Activated CD4-positive, alpha-beta T cell treated with anti-CD3 and anti-CD28 coated beads, Interleukin-2, amount 50 U/mL, for 4 hours (primary cell): Measurements from ENCODE around the gene CELF2.

Experiments used
- DNase-seq, 2 experiments: peaks; one replicate each; pipeline ENCODE4 v3.0.0-alpha.2; 2020

CELF2 gene

DNA sequence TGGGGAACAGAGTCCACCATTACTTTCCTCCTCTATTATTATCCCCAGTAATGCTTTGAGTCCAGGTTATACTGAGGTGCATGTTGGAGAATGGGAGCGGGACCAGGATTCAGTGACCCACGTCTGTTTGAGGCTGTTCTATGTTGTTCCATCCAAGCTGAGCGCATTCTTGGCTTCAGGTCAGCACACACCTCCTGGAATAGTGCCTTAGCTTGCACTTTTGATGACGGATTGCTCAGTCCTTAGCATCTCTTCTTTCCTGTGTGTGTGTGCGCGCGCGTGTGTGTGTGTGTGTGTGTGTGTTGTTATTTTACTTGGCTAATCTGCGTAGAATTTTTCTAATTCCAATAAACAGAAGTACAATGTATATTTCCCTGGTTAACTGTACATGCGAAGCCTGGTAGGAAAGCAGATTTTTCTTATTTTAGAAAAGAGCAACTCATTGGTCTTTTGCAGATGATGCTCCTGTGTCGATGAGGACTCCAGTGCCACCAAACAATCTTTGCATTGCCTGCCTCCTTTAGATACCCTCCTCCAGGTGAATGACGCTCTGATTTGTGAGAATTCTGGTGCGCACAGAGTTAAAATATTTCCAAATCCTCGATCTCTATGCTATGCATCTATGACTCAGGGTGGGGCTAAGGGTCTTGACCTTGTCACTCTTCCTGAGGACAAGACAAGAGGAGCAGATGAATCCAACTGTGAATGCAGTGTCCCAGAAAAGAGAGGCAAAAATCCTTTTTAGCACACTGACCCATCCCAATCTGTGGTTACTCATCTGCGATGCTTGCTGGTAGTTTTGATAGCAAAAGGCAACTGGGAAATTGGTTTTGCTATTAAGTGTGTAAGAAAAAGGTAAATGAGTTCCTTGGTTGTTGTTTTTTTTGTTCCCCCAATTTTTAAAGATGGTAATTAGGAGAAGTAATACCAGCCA lies 13.3 kb upstream of the CELF2 start:
- DNase-seq, result no peak

DNA sequence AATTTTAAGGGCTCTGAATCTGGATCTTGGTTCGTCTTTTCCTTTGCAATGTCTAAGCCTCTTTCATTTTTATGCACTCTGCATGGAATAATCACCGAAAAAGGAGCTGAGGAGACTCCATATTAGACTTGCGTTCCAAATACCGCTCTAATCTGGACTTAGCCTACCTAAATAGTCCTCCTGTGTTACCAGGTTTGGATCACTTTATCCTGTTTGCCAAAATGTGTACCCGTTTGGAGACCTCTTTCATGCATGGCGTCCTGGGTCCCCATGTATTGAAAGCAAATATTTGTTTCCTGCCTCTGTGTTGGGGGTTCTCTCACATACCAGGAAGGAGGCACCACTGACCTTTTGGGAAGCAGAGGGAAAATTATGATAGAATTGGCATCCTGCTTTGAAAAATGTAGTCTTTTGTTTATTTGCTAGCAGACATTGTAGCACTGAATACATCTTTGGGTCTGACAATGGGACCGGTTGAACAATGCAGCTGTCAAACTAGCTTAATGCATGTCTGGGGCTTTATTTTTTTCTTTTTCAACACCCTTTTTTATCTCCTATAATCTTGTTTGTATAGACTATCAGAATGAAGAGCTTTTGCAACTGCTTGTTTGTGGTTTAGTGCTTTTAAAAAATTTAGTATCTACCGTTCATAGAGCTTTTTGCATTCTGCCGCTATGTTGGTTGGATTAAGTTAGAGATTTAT lies 11.8 kb upstream of the CELF2 start:
- DNase-seq, result no peak

DNA sequence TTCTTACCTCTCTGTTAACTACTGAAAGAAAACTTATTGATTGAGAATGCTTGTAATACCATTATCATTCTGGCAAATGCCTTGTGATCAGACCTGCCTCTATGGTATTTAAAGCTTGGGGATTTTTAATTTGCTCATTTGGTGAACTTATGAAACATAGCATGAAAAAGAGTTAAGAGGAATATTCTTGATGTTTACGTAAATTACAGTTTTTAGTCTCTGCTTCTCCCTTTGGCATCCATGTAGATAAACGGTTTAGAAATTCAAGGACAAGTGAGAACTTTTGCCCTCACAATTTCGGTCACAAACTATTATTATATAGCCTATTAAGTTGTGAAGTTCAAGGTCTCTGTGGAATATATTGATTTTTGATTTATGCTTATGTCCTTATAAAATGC lies 11.2 kb upstream of the CELF2 start:
- DNase-seq, result no peak

DNA sequence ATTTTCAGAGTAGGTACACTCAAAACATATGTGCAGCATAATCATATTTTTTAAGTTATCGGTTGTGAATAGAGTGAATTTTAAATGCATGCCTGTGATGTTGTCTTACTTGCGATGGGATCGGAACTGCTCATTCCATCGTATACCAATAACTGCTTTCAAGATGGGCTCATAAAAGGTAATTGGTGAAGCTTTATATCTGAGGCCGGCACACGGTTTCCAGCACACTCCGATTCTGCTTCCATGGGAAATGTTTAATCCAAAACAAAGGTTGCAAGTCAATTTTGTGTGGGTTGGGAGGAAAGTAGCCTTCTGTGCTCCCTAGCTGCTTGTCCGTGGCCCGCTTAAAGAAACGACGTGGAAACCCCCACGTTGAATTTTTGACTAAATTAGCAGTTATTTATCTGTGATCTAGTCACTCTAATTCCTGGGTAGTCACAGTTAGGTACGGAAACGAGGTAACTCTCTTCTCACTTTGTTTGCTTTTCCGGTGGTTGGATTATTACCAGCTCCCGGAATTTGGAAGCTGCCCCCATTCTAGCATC lies 10.1 kb upstream of the CELF2 start:
- no peak for DNase-seq

DNA sequence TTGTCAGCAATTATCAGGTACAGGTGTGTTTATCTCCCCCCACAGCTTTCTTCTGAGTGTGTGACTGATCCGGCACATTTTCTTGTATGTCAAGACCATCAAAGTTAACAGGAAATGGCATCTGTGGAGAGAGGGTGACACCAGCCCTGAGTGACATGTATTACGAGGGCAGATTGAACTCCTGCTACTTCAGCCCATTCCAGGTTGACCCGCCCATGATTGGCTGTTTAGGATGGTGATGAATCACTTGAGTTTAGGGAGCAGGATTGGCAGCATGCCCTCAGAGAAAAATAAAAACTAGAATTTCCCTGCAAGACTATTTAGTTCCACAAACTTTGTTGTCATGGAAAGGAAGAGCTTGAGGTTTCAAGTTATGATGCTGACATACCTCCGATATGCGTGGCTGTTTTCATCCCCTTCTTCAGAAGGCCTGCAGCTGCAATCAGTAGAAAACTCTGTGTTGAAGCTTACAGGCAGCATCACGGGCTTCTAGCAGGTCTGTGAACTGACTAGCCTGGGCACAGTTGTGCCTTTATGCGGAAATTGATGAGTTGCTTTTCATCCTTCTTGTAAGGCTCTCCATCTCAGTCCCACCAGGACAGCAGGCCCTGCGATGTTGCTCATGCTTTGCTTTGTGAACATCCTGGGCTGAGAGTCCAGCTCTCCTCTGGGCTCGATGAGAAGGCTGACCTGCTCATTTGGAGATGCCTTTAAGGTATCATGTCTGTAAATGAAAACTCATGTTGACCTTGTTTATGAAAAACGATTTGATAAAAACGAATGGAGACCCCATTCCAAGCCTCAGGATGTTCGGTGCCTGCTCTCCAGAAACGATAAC lies 8.0 kb upstream of the CELF2 start:
- DNase-seq, result no peak

DNA sequence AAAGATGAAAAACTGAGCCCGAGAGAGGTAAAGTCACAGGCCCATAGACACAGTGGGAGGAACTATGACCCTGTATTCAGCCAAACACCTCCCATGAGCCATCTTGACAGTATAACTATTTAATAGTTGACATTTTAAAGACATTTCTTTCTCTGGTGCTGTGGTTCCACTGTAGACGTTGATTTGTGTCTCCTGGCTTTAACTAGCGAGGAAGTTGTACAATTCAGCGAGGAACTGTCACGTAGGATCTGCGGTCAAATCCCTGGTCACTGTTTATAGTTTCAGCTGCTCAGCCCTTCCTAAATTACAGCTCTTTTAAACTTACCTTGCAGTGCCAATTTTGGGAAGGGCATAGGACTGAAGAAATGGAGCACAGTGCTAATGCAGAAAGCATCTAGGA lies 7.1 kb upstream of the CELF2 start:
- no peak for DNase-seq

DNA sequence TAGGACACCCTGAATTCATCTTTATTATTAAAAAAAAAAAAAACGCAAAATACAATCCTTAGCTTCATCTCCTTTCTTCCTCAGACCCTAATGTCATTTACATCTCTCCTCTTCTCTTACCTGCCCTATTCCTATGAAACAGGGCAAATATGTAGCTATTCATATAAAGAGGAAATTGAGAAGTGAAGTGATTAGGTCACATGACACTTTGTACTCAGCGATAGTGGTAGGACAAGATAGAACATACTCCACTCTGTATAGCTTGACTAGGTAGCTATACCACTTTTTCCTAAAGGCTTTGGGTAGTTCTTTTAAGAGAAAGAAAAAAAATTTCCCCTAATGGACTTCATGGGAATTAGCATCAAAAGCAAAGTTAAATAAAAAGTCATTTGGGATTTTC lies 6.2 kb upstream of the CELF2 start:
- DNase-seq, result no peak

DNA sequence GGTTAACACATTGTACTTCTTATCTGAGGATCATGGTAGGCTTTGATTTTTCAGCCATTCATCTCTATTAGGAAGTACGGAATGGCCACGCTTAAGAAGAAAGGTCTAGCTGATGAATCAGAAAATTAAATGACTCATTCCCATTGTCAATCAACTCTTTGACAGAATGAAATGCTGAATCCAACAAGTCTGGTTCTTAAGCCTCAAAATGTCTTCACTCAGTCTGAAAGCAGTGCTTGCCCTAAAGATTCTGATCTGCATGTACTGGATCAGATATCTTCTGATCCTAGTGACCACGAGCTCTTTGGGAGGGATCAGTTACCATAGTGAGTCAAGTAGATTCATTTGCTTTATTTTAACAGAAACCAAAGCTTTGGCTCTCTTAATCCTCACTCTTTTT lies 5.7 kb upstream of the CELF2 start:
- DNase-seq, result no peak

DNA sequence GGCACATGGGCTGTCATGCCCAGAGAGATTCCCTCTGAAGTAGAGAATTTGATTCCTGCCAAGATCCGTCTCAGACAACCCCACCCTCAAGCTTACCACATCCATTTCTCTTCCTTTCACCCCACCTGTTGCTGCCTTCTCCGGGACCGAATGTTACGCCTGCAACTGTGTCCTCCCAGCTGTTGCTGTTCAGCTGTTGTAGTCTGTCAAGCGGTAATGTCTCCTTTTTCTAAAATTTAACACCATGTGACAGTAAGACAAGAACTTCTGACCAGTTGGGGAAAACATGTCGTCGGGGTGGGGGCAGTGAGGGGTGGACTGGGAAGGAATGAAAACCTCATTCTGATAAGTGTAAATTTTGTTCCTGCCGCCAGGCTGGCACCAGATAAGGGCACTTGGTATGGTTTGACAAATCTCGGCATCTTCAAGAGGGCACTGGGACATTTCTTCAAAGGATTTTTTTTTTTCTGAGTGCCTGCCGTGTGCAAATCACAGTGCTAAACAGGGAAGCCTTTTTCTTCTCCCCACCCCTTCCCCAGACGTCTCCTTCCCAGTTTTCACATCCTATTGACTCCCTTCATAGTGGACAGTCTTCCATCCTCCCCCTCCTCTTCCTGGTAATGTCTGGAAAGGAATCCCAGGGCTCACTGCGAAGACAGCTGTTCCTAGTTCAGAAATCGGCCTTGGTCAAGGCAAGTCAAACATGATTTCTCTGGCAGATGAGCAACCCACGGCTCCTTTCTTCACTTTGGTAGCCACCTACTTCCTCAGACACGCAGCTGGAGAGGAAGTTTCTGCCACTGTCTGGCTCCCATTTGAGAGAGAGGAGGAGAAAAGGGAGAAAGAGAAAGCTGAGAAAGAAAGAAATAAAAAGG lies 5.0 kb upstream of the CELF2 start:
- DNase-seq, result no peak

DNA sequence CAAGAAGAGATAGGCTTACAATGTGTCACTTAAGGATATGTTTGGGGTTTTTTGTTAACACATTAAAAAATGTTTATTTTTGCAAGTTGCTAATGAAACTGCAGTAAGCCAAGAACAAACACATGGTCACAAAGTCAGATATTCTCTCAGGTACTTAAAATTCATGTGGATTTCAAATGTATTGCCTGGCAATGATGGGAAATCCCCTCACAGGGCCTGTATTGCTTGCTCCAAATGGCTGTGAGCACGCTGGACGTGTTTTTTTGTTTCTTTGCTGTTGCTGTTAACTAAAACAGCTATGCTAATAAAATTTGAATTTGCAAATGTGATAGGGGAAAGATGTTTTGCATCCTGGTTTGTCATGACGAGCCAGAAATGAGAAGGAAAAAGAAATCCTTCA lies 3.8 kb upstream of the CELF2 start:
- no peak for DNase-seq

DNA sequence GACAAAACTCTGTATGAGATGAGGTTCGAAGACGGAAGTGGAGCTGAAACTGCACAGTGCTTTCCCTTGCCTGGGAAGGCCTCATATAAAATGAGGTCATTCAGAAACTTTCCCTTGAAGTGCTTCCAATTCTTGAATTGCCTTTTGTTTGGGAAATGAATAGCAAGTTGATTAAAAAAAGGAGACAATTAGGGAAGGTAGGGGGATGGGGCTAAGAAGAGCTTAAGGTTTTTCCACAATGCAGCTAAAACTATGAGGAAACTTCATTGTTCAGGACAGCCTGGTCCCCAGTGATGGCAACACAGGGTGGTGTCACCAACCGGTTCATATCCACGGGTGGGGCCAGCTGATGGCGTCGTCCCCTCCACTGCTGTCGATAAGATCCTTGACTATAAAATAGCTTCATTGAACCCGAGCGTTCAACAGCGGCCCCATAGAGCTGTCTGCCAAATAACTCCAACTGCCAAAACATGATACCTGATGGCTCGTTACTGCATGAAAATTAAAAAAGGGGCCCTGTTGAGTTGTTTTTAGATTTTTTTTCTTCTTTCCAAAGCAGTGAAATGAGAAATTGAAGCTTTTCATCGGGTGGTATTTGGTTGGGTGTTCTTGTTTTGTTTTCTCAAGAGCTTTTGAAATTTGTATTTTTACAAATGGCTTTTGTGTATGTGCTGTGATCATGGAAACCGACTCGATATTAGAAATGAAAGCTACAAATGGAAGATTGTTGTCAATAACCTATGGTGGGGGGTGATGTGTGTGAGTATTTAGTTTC lies 2.8 kb upstream of the CELF2 start:
- DNase-seq, result no peak

DNA sequence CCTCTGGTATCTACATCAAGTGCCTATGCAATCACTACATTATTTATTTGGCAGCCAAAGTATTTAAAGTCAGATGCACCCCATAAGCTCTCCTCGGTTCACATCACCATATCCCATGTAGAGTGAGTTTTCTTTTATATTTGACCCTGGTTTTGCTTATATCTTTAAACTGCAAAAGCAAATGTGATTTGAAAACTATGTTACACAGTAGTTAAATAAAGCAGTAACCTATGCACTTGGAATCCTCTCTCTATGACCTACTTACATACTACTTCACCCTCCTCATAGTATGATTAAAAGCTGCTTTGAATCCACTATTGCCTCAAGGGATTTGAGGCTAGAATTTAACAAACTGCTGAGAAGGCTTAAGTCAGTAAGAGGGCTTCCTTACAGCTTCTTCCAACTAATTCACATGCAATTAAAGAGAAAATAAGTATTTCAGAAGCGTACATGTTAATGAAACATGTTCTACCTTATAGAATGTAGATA lies 2.2 kb upstream of the CELF2 start:
- no peak for DNase-seq

DNA sequence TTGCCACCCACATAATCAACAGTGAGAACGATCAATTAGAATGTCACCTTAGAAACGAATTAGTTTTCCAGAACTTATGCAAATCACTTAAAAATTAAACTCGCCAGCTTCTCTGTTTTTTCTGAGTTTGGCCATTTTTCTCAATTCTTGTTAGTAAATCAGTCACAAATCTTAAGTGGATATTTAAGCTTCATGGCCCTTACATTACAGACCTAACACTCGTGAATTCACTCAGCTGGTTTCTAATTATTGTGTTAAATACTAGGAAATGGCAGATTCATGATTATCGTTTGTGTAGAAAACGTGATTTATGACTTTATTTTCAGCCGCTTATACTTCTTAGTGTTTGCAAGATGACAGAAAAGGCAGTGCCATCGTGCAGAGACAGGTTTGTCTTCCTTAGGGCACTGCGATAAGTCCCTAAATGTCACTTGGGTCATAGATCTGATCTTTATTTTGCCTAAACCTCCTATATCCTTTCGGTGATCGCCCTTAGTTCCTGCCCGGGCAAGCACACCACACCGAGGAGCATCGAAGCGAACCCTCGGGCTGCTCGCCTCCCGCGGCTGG lies 587 bp upstream of the CELF2 start:
- DNase-seq, result no peak

DNA sequence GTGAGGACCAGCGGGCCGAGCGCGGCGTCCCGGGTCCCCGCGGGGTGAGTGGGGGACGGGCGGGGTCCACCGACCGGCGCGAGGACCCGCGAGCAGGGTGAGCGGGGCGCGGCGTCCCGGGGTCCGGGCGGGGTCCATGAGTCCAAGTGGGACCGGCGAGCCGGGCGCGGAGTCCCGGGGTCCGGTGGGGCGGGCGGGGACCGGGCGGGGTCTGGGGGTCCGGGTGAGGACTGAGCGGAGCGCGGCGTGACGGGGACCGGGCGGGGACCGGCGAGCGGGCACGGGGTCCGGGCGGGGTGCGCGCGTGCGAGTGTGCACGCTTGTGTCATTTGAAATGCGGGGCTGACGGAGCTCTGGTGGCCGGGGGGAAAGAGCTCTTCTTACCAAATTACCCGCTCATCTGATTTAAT lies 765 bp downstream of the CELF2 start:
- no peak for DNase-seq

DNA sequence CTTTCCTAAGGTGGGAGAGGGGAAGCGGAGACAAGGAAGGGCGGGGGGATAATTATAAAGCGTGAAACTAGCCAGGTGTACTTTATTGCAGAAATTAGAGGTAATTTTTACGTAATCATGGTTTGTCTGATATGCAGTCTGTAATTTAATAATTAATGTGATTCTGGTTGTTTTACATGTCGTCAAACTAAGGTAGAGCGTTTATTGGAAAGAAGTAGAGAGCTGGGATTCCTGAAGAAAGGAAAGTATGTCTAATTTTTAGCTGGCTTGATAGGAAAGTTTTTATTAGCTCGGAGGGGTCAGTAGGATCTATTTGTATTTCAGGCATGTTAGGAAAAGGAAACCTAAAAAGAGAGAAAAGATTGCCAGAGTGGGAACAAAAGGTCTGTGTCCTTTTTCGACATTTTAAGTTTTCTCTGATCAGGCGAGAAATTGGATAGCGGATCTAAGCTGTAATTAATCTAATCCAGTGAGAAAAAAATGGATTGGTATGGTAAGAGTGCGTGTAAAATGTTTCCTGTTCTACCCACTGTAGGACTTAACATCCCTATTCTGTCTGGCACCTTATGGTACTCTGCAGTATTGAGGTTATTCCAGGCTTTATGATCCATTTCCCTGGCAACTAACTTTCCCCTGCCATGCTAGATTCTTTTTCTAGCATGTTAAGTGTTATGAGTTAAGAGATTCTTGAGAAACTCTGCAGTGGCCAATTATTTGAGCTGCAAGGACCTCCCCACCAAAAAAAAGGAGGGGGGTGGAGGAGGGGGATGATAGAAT lies 1.4 kb downstream of the CELF2 start:
- no peak for DNase-seq

DNA sequence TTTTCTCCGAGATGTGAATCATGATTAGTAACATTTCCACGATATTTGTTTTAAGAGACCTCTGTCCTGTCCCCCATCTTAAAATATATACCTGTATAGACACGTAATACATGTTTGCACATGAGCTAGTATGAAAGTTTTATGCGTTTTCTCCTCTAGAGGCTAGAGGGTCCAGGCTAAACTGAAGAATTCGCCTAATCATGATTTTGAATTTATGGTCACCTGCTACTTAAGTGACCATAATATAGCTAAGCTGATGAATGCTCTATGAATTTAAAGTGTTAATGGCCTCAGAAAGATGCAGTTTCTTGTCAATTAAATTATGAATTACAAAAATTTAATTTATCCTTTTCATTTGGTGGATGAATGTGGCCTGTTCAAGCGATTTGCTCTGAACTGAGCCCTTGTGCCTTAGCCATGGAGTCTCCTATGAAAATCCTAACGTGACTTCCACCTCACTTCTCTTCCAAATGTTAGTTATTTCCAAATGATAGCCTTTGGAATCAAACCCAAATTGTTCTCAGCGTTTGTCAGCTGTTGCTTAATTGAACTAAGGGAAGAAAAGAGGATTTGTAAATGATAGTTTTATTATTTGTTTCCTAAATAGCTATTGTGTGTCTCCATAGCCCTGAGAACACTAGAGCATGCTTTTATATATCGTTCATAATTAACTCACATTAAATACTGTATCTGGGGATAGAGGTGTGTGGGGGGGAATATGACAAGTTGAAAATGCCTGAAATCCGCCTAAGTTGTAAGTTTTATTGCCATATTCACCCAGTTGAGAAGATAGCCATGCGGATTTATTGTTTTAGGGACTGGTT lies 2.3 kb downstream of the CELF2 start:
- no peak for DNase-seq

DNA sequence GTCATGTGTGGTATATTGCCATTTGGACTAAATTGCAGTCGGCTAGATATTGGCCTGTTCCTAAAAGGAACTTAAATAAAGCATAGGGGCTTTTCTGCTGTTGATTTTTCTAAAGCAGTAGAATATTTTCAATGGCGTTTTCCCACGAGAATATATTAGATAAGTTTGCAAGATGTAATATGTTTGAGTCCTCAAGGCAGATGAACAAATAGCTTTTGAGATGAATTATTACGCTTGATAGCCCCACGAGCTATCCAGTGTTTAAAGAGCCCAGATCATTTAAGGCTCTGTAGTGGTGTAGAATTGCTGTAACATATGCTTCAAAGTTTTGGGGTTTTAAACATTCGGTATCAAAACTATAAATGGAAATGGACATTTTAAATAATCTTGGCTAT lies 2.9 kb downstream of the CELF2 start:
- DNase-seq, result no peak

DNA sequence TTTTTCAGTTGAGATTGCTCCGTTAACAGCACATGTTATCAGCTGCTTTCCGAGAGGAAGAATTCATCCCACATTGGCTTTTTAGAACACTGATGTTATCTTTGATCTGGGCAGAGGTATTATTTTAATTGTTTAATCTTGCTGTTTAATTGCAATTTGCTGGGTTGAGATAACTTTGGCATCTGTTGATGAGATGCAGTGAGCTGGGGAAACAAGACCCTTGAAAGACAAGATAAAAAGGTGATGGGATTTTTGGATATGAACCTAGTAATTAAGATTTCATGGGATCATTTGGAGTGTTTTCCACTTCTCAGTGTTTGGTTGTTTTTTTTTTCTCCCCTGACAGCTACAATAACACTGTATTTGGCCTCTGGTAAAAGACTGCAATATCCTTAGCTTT lies 4.5 kb downstream of the CELF2 start:
- no peak for DNase-seq
